ENCODE measurements around the gene SAE1. TPM values are rescaled to one million over a fixed set of nuclear protein-coding genes. Genes with fewer than 3 reads are reported as not detected.

Gene SAE1
- total RNA-seq, 1 experiment from 2014 or later = 234 TPM

GRCh38 chr19:47188507-47189033 is 57.9 kb downstream of the SAE1 start:
- no peak overlapping the region for H4K5ac ChIP-seq (ENCODE audit: insufficient read length, low read depth, low read length)
- no peak overlapping the region for H2BK20ac ChIP-seq (ENCODE audit: low read depth, low read length, poor library complexity, severe bottlenecking)
- H3K9me3 ChIP-seq (ENCODE audit: control insufficient read depth, low read depth, low read length) = no peaks in the 10 kb centered on the region
- no CpG with 5 or more reads among the region's 5 CpGs for WGBS (ENCODE audit: extremely low coverage, insufficient read length, low lambda C conversion rate)
- H3K4ac ChIP-seq (ENCODE audit: low read depth, low read length) = no peak overlapping the region
- Mint-ChIP-seq H3K27me3 (ENCODE audit: low read depth) (no peaks in the 10 kb centered on the region), H3K9me3 (no peaks in the 10 kb centered on the region), H3K4me1 (peaks cover 7 to 12% of the 10 kb centered on the region in 2 experiments), H3K4me3 (no peak overlapping the region), H3K36me3 (ENCODE audit: insufficient read depth in 1 of 3, low read depth in 3 of 3) (peaks cover 28 to 59% (median 47%) of the 10 kb centered on the region in 3 experiments), H3K27ac (peak overlapping the region; percentile 74 to 78 (median 77); a peak in 5 of 7 replicates)
- H4K91ac ChIP-seq (ENCODE audit: insufficient read length, low read depth, low read length) = no peak overlapping the region
- no peak overlapping the region for H4K8ac ChIP-seq (replicated peaks; ENCODE audit: insufficient read length, low read depth, low read length)
- peaks cover 8% of the 10 kb centered on the region for H3K79me1 ChIP-seq (ENCODE audit: insufficient read depth, low read depth, low read length, poor library complexity, severe bottlenecking)
- no peak overlapping the region for H2AFZ ChIP-seq (ENCODE audit: low read length)
- no peak overlapping the region for H3T11ph ChIP-seq (ENCODE audit: low read length)
- no peak overlapping the region for H3K23ac ChIP-seq (ENCODE audit: insufficient read length, low read depth, low read length)
- no peak overlapping the region for H3K27ac ChIP-seq (ENCODE audit: insufficient read length, low read depth, low read length)
- 0 out of 2 replicates have a peak, but pooled peaks cover 1% of the 10 kb centered on the region for H3K79me2 ChIP-seq (ENCODE audit: insufficient read depth, low read length)
- no peaks in the 10 kb centered on the region for H3K23me2 ChIP-seq (ENCODE audit: insufficient read length, low read depth, low read length, poor library complexity, severe bottlenecking)
- H2BK12ac ChIP-seq (ENCODE audit: insufficient read length, low read depth, low read length) = no peak overlapping the region
- no peaks in the 10 kb centered on the region for H4K20me1 ChIP-seq (ENCODE audit: control insufficient read depth, insufficient read depth, insufficient read length)
- H3K56ac ChIP-seq (ENCODE audit: insufficient read length, low read depth, low read length) = no peak overlapping the region
- H2AK5ac ChIP-seq (ENCODE audit: insufficient read length, low read length) = no peak overlapping the region
- no peaks in the 10 kb centered on the region for H3K27me3 ChIP-seq (ENCODE audit: insufficient read depth, low read length)
- no peak overlapping the region for H3K9ac ChIP-seq (ENCODE audit: extremely low read depth, insufficient read length, low read length)
- H2BK15ac ChIP-seq (ENCODE audit: low read depth, low read length) = no peak overlapping the region
- H3K14ac ChIP-seq (ENCODE audit: insufficient read depth, low read length) = no peak overlapping the region
- TF ChIP-seq, protein P1, sequence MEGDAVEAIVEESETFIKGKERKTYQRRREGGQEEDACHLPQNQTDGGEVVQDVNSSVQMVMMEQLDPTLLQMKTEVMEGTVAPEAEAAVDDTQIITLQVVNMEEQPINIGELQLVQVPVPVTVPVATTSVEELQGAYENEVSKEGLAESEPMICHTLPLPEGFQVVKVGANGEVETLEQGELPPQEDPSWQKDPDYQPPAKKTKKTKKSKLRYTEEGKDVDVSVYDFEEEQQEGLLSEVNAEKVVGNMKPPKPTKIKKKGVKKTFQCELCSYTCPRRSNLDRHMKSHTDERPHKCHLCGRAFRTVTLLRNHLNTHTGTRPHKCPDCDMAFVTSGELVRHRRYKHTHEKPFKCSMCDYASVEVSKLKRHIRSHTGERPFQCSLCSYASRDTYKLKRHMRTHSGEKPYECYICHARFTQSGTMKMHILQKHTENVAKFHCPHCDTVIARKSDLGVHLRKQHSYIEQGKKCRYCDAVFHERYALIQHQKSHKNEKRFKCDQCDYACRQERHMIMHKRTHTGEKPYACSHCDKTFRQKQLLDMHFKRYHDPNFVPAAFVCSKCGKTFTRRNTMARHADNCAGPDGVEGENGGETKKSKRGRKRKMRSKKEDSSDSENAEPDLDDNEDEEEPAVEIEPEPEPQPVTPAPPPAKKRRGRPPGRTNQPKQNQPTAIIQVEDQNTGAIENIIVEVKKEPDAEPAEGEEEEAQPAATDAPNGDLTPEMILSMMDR (conservative IDR thresholded peaks at IDR 0.05) = no peak
- H3K18ac ChIP-seq (ENCODE audit: insufficient read length, low read depth, low read length) = no peak overlapping the region
- no peak overlapping the region for H2BK5ac ChIP-seq (ENCODE audit: insufficient read length, low read length)
- no peak for DNase-seq
- no peak overlapping the region for H3K4me2 ChIP-seq (ENCODE audit: insufficient read depth, insufficient read length, low read length)
- no peaks in the 10 kb centered on the region for H3K4me1 ChIP-seq (ENCODE audit: insufficient read depth, low read length)
- H2BK120ac ChIP-seq (ENCODE audit: low read depth, low read length, poor library complexity, severe bottlenecking) = no peak overlapping the region

Measured in H9 (cell line).